ENCODE results near the gene COPS4. TPM values are rescaled to one million over a fixed set of nuclear protein-coding genes. Genes with fewer than 3 reads are reported as not detected.
"Not testable (repeated sequence)": the region's sequence is repeated elsewhere in the genome, so short reads cannot be mapped to it uniquely, and the experiment has no call there.

The COPS4 gene
- total RNA-seq, 2 experiments from 2014 or later = 37.1 to 38.6 TPM

- no peaks in the 10 kb centered on the region for H3K27me3 Mint-ChIP-seq (ENCODE audit: low read depth)
- H3K36me3 Mint-ChIP-seq (ENCODE audit: low read depth) = peaks cover 2% of the 10 kb centered on the region
- no peaks in the 10 kb centered on the region for H3K9me3 Mint-ChIP-seq
- CTCF ChIA-PET = interaction anchor here (0.6 to 3.2 kb wide), 7 partner anchors 23 to 272 kb away, joined by 3 to 20 read pairs (median 4); partner anchors contain the start of genes COPS4 and THAP9
- peak; percentile 89 for DNase-seq
- peak within 1 kb of the TSS; percentile 95 for H3K4me3 Mint-ChIP-seq
- intact Hi-C loops (cut with micrococcal nuclease) = loop anchor here (1.0 to 5.0 kb wide), 2 partner anchors 105 to 723 kb away; no protein-coding TSS in a partner anchor
- H3K27ac Mint-ChIP-seq = peak within 1 kb of the TSS; percentile 92
- peaks cover 41% of the 10 kb centered on the region for H3K4me1 Mint-ChIP-seq (ENCODE audit: low read depth)
Measured at GRCh38 chr4:83010522-83011318, 24.3 kb upstream of the COPS4 start, which contains the start of gene LIN54. LIN54 (minus strand) TSS chr4:83010823; CDS start chr4:82984844, 25,979 bp downstream.

GRCh38 chr4:83011689-83012199 lies 23.2 kb upstream of the COPS4 start:
- Mint-ChIP-seq H3K4me1 (ENCODE audit: low read depth) (peaks cover 35% of the 10 kb centered on the region), H3K9me3 (no peaks in the 10 kb centered on the region), H3K27ac (peak overlapping the region; percentile 78), H3K36me3 (ENCODE audit: low read depth) (no peaks in the 10 kb centered on the region), H3K27me3 (ENCODE audit: low read depth) (no peaks in the 10 kb centered on the region), H3K4me3 (peak overlapping the region; percentile 95)
- CTCF ChIA-PET = interaction anchor here (0.6 to 3.2 kb wide), 8 partner anchors 12 to 273 kb away, joined by 3 to 20 read pairs (median 4); partner anchors contain the start of genes COPS4 and THAP9
- DNase-seq = no peak
- intact Hi-C loops (cut with micrococcal nuclease) = loop anchor here (1.0 to 5.0 kb wide), 7 partner anchors 111 to 724 kb away; partner anchors contain the start of genes ENOPH1, HELQ, HNRNPDL and SEC31A

GRCh38 chr4:83012200-83012686 lies 22.7 kb upstream of the COPS4 start:
- Mint-ChIP-seq H3K36me3 (ENCODE audit: low read depth) (no peaks in the 10 kb centered on the region), H3K9me3 (no peaks in the 10 kb centered on the region), H3K4me1 (ENCODE audit: low read depth) (peaks cover 34% of the 10 kb centered on the region), H3K27me3 (ENCODE audit: low read depth) (no peaks in the 10 kb centered on the region), H3K27ac (peak overlapping the region; percentile 78), H3K4me3 (peak overlapping the region; percentile 95)
- DNase-seq = peak; percentile 59
- CTCF ChIA-PET = interaction anchor here (1.1 to 3.2 kb wide), 4 partner anchors 23 to 160 kb away, joined by 3 to 20 read pairs (median 8); partner anchors contain the start of genes COPS4 and THAP9
- intact Hi-C loops (cut with micrococcal nuclease) = loop anchor here (1.0 to 5.0 kb wide), 7 partner anchors 112 to 725 kb away; partner anchors contain the start of genes ENOPH1, HELQ, HNRNPDL and SEC31A

- CTCF ChIA-PET = interaction anchor here (0.5 to 3.2 kb wide), 5 partner anchors 22 to 448 kb away, joined by 3 to 20 read pairs (median 7); partner anchors contain the start of genes COPS4 and THAP9
- no peaks in the 10 kb centered on the region for H3K27me3 Mint-ChIP-seq (ENCODE audit: low read depth)
- H3K36me3 Mint-ChIP-seq (ENCODE audit: low read depth) = no peaks in the 10 kb centered on the region
- intact Hi-C loops (cut with micrococcal nuclease) = loop anchor here (1.0 to 5.0 kb wide), 16 partner anchors 21 to 726 kb away; partner anchors contain the start of genes ABRAXAS1, COQ2, ENOPH1 and HELQ
- no peaks in the 10 kb centered on the region for H3K9me3 Mint-ChIP-seq
- H3K4me1 Mint-ChIP-seq (ENCODE audit: low read depth) = peaks cover 29% of the 10 kb centered on the region
- DNase-seq = peak; percentile 98
- peak overlapping the region; percentile 87 for H3K27ac Mint-ChIP-seq
- peak overlapping the region; percentile 95 for H3K4me3 Mint-ChIP-seq
Measured at GRCh38 chr4:83012687-83013419, 22.1 kb upstream of the COPS4 start.

- peak overlapping the region; percentile 95 for H3K4me3 Mint-ChIP-seq
- H3K27ac Mint-ChIP-seq = peak overlapping the region; percentile 87
- no peak for DNase-seq
- intact Hi-C loops (cut with micrococcal nuclease) = loop anchor here (1.0 to 5.0 kb wide), 11 partner anchors 21 to 726 kb away; partner anchors contain the start of genes ABRAXAS1 and COQ2
- H3K36me3 Mint-ChIP-seq (ENCODE audit: low read depth) = no peaks in the 10 kb centered on the region
- no peaks in the 10 kb centered on the region for H3K27me3 Mint-ChIP-seq (ENCODE audit: low read depth)
- H3K9me3 Mint-ChIP-seq = no peaks in the 10 kb centered on the region
- H3K4me1 Mint-ChIP-seq (ENCODE audit: low read depth) = peaks cover 26% of the 10 kb centered on the region
- CTCF ChIA-PET = interaction anchor here (0.5 to 3.2 kb wide), 3 partner anchors 22 to 447 kb away, joined by 3 to 20 read pairs (median 4); partner anchors contain the start of gene COPS4
Measured at GRCh38 chr4:83013420-83013867, 21.5 kb upstream of the COPS4 start.

- Mint-ChIP-seq H3K9me3 (no peaks in the 10 kb centered on the region), H3K4me1 (ENCODE audit: low read depth) (peaks cover 24% of the 10 kb centered on the region), H3K4me3 (peak overlapping the region; percentile 95), H3K27me3 (ENCODE audit: low read depth) (no peaks in the 10 kb centered on the region), H3K36me3 (ENCODE audit: low read depth) (no peaks in the 10 kb centered on the region), H3K27ac (peak overlapping the region; percentile 14)
- intact Hi-C loops (cut with micrococcal nuclease) = loop anchor here (1.0 to 5.0 kb wide), 11 partner anchors 20 to 727 kb away; partner anchors contain the start of genes ABRAXAS1 and COQ2
- CTCF ChIA-PET = interaction anchor here (1.2 kb wide), 1 partner anchor 108 kb away, joined by 3 read pairs; no protein-coding TSS in a partner anchor
- DNase-seq = no peak
Measured at GRCh38 chr4:83013902-83014301, 21.1 kb upstream of the COPS4 start.

- Mint-ChIP-seq H3K27ac (no peak overlapping the region), H3K4me3 (no peak overlapping the region), H3K36me3 (ENCODE audit: low read depth) (peaks cover under 1% of the 10 kb centered on the region), H3K9me3 (peaks cover 1% of the 10 kb centered on the region), H3K27me3 (ENCODE audit: low read depth) (no peaks in the 10 kb centered on the region), H3K4me1 (ENCODE audit: low read depth) (peaks cover 5% of the 10 kb centered on the region)
- DNase-seq = no peak
- intact Hi-C loops (cut with micrococcal nuclease) = no loop called here
- CTCF ChIA-PET = no interaction called here
Measured at GRCh38 chr4:83019794-83020494, 15.0 kb upstream of the COPS4 start.

GRCh38 chr4:83022724-83023450 lies 12.1 kb upstream of the COPS4 start:
- Mint-ChIP-seq H3K36me3 (ENCODE audit: low read depth) (peaks cover 2% of the 10 kb centered on the region), H3K4me1 (ENCODE audit: low read depth) (peaks cover 5% of the 10 kb centered on the region), H3K4me3 (no peak overlapping the region), H3K27ac (no peak overlapping the region), H3K9me3 (peaks cover 3% of the 10 kb centered on the region), H3K27me3 (ENCODE audit: low read depth) (no peaks in the 10 kb centered on the region)
- CTCF ChIA-PET = interaction anchor here (1.2 kb wide), 1 partner anchor 12 kb away, joined by 3 read pairs; the partner anchor contains the start of gene COPS4
- DNase-seq = no peak
- intact Hi-C loops (cut with micrococcal nuclease) = no loop called here

- H3K4me1 Mint-ChIP-seq (ENCODE audit: low read depth); DNase-seq; H3K27me3 Mint-ChIP-seq (ENCODE audit: low read depth): not testable (repeated sequence)
Measured at GRCh38 chr4:83023599-83023998, 11.4 kb upstream of the COPS4 start.

GRCh38 chr4:83024233-83024632 lies 10.8 kb upstream of the COPS4 start:
- CTCF ChIA-PET = no interaction called here
- H3K4me3 Mint-ChIP-seq = no peak overlapping the region
- DNase-seq = no peak
- H3K27ac Mint-ChIP-seq = no peak overlapping the region
- H3K36me3 Mint-ChIP-seq (ENCODE audit: low read depth) = peaks cover 2% of the 10 kb centered on the region
- H3K4me1 Mint-ChIP-seq (ENCODE audit: low read depth) = peaks cover 5% of the 10 kb centered on the region
- H3K9me3 Mint-ChIP-seq = peaks cover 3% of the 10 kb centered on the region
- no peaks in the 10 kb centered on the region for H3K27me3 Mint-ChIP-seq (ENCODE audit: low read depth)
- intact Hi-C loops (cut with micrococcal nuclease) = no loop called here

More at GRCh38 chr4:83023599-83023998, 11.4 kb upstream of the COPS4 start:
- H3K9me3 Mint-ChIP-seq; H3K36me3 Mint-ChIP-seq (ENCODE audit: low read depth); intact Hi-C loops (cut with micrococcal nuclease); H3K4me3 Mint-ChIP-seq; CTCF ChIA-PET; H3K27ac Mint-ChIP-seq: not testable (repeated sequence)
